CD4-positive, alpha-beta T cell (primary cell): ENCODE data around the gene P3R3URF. TPM values are rescaled to one million over a fixed set of nuclear protein-coding genes. Genes with fewer than 3 reads are reported as not detected.

Source experiments
- ATAC-seq: fragments of 200-7000 bp; cut with Tn5 transposase; one replicate; pipeline ENCODE4 v1.10.0; 2022; ENCODE audit warnings: mild to moderate bottlenecking; ENCODE audit not compliant: poor library complexity
- CTCF ChIA-PET: fragments of 350-600 bp; sonication (Branson Sonifier 250); formaldehyde crosslinking; loops from one replicate; lab custom pipeline; 2021; ENCODE audit warnings: antibody characterized with exemption, inconsistent platforms; lab: Charles Lee
- POLR2A ChIA-PET: fragments of 350-600 bp; sonication (Branson Sonifier 250); formaldehyde crosslinking; loops from one replicate; lab custom pipeline; 2021; ENCODE audit warnings: antibody characterized with exemption, inconsistent platforms; lab: Charles Lee
- DNase-seq, 14 experiments: peaks; one replicate each; pipeline ENCODE4 v3.0.0-alpha.2; 2013 to 2020; ENCODE audit warnings: mixed read lengths in 2 of 14
- H3K27ac ChIP-seq, 2 donors: one replicate each; pipeline versions ENCODE4 v1.5.1 to v1.7.0; 2013; ENCODE audit warnings: low read length in 2 of 2, low read depth in 1 of 2, mild to moderate bottlenecking in 1 of 2
- H3K27me3 ChIP-seq, 2 experiments: 1 replicate in 1 of 2; 2 replicates in 1 of 2; pipeline versions ENCODE4 v1.6.1 to v1.7.0; 2013; ENCODE audit warnings: low read length in 2 of 2, control low read depth in 1 of 2, mild to moderate bottlenecking in 1 of 2, moderate library complexity in 1 of 2; ENCODE audit not compliant: insufficient read depth in 2 of 2, control insufficient read depth in 1 of 2
- H3K36me3 ChIP-seq: one replicate; pipeline ENCODE4 v1.6.1; 2013; ENCODE audit warnings: low read length, control low read depth; ENCODE audit not compliant: insufficient read depth
- H3K4me1 ChIP-seq: one replicate; pipeline ENCODE4 v1.6.1; 2013; ENCODE audit warnings: low read length, control low read depth; ENCODE audit not compliant: insufficient read depth
- H3K4me3 ChIP-seq: one replicate; pipeline ENCODE4 v1.5.1; 2013; ENCODE audit warnings: mild to moderate bottlenecking, low read length, moderate library complexity
- H3K9me3 ChIP-seq, 2 experiments: 1 replicate in 1 of 2; 2 replicates in 1 of 2; pipeline versions ENCODE4 v1.6.1 to v1.7.0; 2013; ENCODE audit warnings: low read length in 2 of 2, mild to moderate bottlenecking in 2 of 2, control low read depth in 1 of 2, moderate library complexity in 1 of 2; ENCODE audit not compliant: control insufficient read depth in 1 of 2, insufficient read depth in 1 of 2
- H3K27ac Mint-ChIP-seq: one replicate; pipeline ENCODE4 v1.8.0; 2020; ENCODE audit warnings: mixed read lengths
- H3K27me3 Mint-ChIP-seq: one replicate; pipeline ENCODE4 v1.8.0; 2021; ENCODE audit warnings: mixed read lengths
- H3K36me3 Mint-ChIP-seq: one replicate; pipeline ENCODE4 v1.8.0; 2021; ENCODE audit warnings: low read depth, mixed read lengths
- H3K4me1 Mint-ChIP-seq: one replicate; pipeline ENCODE4 v1.8.0; 2021; ENCODE audit warnings: low read depth, mixed read lengths
- H3K4me3 Mint-ChIP-seq: one replicate; pipeline ENCODE4 v1.8.0; 2020; ENCODE audit warnings: mild to moderate bottlenecking, mixed read lengths
- H3K9me3 Mint-ChIP-seq: one replicate; pipeline ENCODE4 v1.8.0; 2020; ENCODE audit warnings: mixed read lengths
- intact Hi-C, 2 experiments: fragments of 100-400 bp; cut with DNase I in 1 of 2; cut with micrococcal nuclease in 1 of 2; formaldehyde crosslinking; loops; one replicate each; pipeline versions ENCODE4 v1.15.1 to v1.9.0; 2023 to 2025; cut with DNase I, micrococcal nuclease
- total RNA-seq, 174 experiments: library from RNA in 2 of 174; stranded (reverse) in 2 of 174; gene quantifications; one replicate each; pipeline ENCODE4 v1.2.3 and lab custom pipeline; 2021 to 2026
- TF ChIP-seq, protein P1 (sequence below): fragments of 200-600 bp; IDR thresholded peaks from one replicate; pipeline ENCODE4 v1.8.0; 2022; ENCODE audit warnings: antibody characterized with exemption, mild to moderate bottlenecking

The P3R3URF gene
- total RNA-seq, 2 experiments from 2014 or later: not detected

DNA sequence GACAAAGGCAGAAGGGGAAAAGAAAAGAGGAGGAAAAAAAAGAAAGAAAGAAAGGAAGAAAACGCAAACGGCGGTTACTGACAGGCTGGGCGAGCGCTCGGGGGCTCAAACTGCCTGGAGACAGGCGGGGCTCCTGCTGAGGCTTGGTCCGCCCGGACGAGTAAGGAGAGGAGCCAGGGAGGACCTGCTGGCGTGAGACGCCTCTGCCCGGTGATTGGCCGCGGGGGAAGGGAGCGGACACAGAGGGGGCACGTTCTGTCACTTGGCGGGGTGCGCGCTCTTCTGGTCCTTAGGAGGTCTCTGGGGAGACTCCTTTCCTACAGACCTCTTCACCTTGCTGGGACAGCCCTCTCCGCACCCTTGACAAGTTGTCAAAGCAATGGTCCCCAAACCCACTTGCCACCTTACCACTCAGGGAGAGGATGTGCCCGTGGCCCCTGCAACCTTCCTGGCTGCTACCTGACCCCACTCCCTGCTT is 43.1 kb downstream of the P3R3URF start:
- Mint-ChIP-seq H3K27ac (no peak overlapping the region), H3K4me1 (peaks cover 30% of the 10 kb centered on the region), H3K4me3 (peak overlapping the region; percentile 93), H3K27me3 (peaks cover 60% of the 10 kb centered on the region), H3K36me3 (peaks cover 4% of the 10 kb centered on the region), H3K9me3 (no peaks in the 10 kb centered on the region)
- CTCF ChIA-PET: interaction anchor here (0.6 kb wide), 1 partner anchor 152 kb away, joined by 3 read pairs; no protein-coding TSS in a partner anchor
- peak in 2 of 14 experiments; percentile 4 to 15 for DNase-seq
- no peaks in the 10 kb centered on the region for H3K9me3 ChIP-seq
- TF ChIP-seq, protein P1, sequence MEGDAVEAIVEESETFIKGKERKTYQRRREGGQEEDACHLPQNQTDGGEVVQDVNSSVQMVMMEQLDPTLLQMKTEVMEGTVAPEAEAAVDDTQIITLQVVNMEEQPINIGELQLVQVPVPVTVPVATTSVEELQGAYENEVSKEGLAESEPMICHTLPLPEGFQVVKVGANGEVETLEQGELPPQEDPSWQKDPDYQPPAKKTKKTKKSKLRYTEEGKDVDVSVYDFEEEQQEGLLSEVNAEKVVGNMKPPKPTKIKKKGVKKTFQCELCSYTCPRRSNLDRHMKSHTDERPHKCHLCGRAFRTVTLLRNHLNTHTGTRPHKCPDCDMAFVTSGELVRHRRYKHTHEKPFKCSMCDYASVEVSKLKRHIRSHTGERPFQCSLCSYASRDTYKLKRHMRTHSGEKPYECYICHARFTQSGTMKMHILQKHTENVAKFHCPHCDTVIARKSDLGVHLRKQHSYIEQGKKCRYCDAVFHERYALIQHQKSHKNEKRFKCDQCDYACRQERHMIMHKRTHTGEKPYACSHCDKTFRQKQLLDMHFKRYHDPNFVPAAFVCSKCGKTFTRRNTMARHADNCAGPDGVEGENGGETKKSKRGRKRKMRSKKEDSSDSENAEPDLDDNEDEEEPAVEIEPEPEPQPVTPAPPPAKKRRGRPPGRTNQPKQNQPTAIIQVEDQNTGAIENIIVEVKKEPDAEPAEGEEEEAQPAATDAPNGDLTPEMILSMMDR: no peak
- H3K27me3 ChIP-seq: peaks cover 22 to 32% of the 10 kb centered on the region in 2 experiments
- peak overlapping the region in 1 of 2 donors; percentile 23 for H3K27ac ChIP-seq
- no peak for ATAC-seq
- H3K36me3 ChIP-seq: no peaks in the 10 kb centered on the region
- peak overlapping the region; percentile 91 for H3K4me3 ChIP-seq
- H3K4me1 ChIP-seq: peaks cover 23% of the 10 kb centered on the region
- intact Hi-C loops: loop anchor here in 1 of 2 experiments (2.0 kb wide), 1 partner anchor 66 kb away; the partner anchor contains the start of gene POMGNT1
- POLR2A ChIA-PET: no interaction called here

DNA sequence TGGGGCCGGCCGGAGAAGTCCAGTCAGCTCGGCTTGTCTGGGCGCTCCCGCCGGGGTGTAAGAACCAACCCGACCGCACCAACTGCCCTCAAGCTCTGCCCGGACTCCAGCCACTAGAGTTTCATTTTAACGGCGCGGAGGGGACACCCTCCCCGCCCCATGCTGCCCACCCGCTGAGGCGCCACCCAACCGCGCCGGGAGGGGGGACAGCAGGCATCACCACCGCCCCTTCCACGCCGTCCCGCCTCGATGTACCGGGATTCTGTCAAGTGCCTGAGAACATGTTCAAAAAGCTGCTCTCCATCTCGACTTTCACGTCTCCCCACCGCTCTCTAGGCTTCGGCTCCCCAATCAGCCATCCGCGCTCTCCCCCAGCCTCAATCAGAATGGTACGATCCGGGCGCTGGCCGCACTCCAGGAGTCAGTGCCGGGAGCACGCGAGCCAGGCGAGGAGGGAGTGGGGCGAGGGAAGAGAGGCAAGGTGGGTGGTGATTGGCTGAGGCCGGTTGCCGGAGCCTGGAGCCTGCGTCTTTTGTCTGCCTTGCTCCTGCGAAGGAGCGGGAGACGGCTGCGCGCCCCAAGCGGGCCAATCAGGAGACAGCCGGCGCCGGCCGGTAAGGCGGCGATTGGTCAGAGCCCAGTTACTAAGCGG is 43.6 kb downstream of the P3R3URF start, which contains the start of gene PIK3R3:
Gene PIK3R3 (minus strand): TSS at position 101 of the 652 bp plus-strand sequence. CDS start 677 bp downstream, outside the sequence.
- peak within 1 kb of the TSS; percentile 93 for H3K4me3 Mint-ChIP-seq
- Histone ChIP-seq H3K27me3 (peaks cover 22 to 32% of the 10 kb centered on the region in 2 experiments), H3K36me3 (no peaks in the 10 kb centered on the region), H3K4me1 (peaks cover 23% of the 10 kb centered on the region), H3K9me3 (no peaks in the 10 kb centered on the region), H3K4me3 (peak within 1 kb of the TSS; percentile 91), H3K27ac (peak within 1 kb of the TSS in 1 of 2 donors; percentile 78)
- POLR2A ChIA-PET: interaction anchor here (1.5 to 3.4 kb wide), 2 partner anchors 10 to 34 kb away, joined by 3 to 17 read pairs; no protein-coding TSS in a partner anchor
- no peaks in the 10 kb centered on the region for H3K9me3 Mint-ChIP-seq
- H3K4me1 Mint-ChIP-seq: peaks cover 30% of the 10 kb centered on the region
- intact Hi-C loops: loop anchor here in 1 of 2 experiments (2.0 kb wide), 1 partner anchor 66 kb away; the partner anchor contains the start of gene POMGNT1
- CTCF ChIA-PET: interaction anchor here (0.9 kb wide), 1 partner anchor 91 kb away, joined by 3 read pairs; no protein-coding TSS in a partner anchor
- peaks cover 66% of the 10 kb centered on the region for H3K27me3 Mint-ChIP-seq
- peak; percentile 86 for ATAC-seq
- peaks cover 4% of the 10 kb centered on the region for H3K36me3 Mint-ChIP-seq
- peak; percentile 55 to 95 (median 74) for DNase-seq
- H3K27ac Mint-ChIP-seq: peak within 1 kb of the TSS; percentile 10
- TF ChIP-seq, protein P1: no peak

DNA sequence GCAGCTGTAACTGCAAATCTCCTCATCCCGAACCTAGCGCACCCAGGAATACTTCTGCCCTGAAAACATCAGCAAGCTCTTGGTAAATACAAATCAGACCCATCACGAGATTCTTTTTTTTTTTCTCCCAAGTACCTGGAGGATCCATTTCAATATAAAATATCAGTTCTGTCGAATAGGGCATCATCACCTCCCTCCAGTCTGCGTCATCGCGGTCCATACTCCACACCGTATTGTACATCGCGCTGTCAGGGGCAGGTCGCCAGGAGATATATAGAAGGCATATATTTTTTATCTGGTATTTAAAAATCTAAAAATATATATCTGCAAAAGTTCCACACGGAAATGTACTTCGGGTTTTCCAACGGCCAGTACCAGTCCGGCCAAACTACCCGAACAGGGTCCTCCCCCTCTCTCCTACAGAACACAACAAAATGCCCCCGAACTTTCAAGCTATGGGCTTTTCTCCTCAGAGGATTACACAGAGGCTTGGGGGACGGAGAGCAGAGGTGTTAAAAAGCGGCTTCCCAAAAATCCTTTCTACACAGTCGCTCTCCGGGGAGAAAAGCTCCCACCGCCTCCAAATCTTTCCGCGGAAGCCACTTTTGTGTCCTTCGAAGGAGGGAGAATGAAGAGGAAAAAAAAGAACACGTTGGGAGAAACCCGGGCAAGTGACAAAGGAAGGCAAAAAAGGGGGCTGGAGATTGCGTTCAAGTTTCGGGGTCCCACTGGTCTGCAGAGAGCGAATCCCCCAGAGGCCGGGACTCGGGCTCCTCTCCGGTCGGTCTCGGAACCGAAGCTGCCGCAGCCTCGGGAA is 44.4 kb downstream of the P3R3URF start:
- peak; percentile 35 for ATAC-seq

More for the DNA sequence above, 44.4 kb downstream of the P3R3URF start:
- peaks cover 24 to 32% of the 10 kb centered on the region in 2 experiments for H3K27me3 ChIP-seq
- intact Hi-C loops: loop anchor here in 1 of 2 experiments (2.0 kb wide), 1 partner anchor 67 kb away; the partner anchor contains the start of gene POMGNT1
- H3K27me3 Mint-ChIP-seq: peaks cover 68% of the 10 kb centered on the region
- no peaks in the 10 kb centered on the region for H3K9me3 ChIP-seq
- H3K36me3 ChIP-seq: no peaks in the 10 kb centered on the region
- H3K4me3 Mint-ChIP-seq: peak overlapping the region; percentile 93
- ChIA-PET CTCF (interaction anchor here (0.9 kb wide), 1 partner anchor 92 kb away, joined by 3 read pairs; no protein-coding TSS in a partner anchor), POLR2A (interaction anchor here (0.6 to 3.4 kb wide), 3 partner anchors 9 to 35 kb away, joined by 3 to 17 read pairs (median 3); no protein-coding TSS in a partner anchor)
- no peaks in the 10 kb centered on the region for H3K9me3 Mint-ChIP-seq
- peaks cover 30% of the 10 kb centered on the region for H3K4me1 Mint-ChIP-seq
- TF ChIP-seq, protein P1: no peak
- DNase-seq: peak in 9 of 14 experiments; percentile 2 to 63 (median 28)
- H3K4me1 ChIP-seq: peaks cover 23% of the 10 kb centered on the region
- H3K27ac Mint-ChIP-seq: no peak overlapping the region
- peak overlapping the region in 1 of 2 donors; percentile 78 for H3K27ac ChIP-seq
- H3K4me3 ChIP-seq: peak overlapping the region; percentile 91
- peaks cover 4% of the 10 kb centered on the region for H3K36me3 Mint-ChIP-seq
